KMS-11 (cell line): ENCODE measurements around the gene SREBF1.

Experiments
- H2AFZ ChIP-seq: fragments of 200-600 bp; sonication (generic); 2 replicates; pipeline ENCODE4 v1.6.1; 2016; ENCODE audit warnings: antibody characterized with exemption, mixed run types, low read depth
- H3K27ac ChIP-seq: fragments of 200-600 bp; sonication (generic); 2 replicates; pipeline ENCODE4 v1.6.1; 2016; ENCODE audit warnings: mild to moderate bottlenecking, mixed run types
- H3K27me3 ChIP-seq: fragments of 200-600 bp; sonication (generic); 2 replicates; pipeline ENCODE4 v1.6.1; 2017; ENCODE audit warnings: mild to moderate bottlenecking, low read depth, mixed run types, moderate library complexity; ENCODE audit not compliant: insufficient read depth
- H3K36me3 ChIP-seq: fragments of 200-600 bp; sonication (generic); 2 replicates; pipeline ENCODE4 v1.6.1; 2017; ENCODE audit warnings: mild to moderate bottlenecking, mixed run types; ENCODE audit not compliant: insufficient read depth
- H3K4me1 ChIP-seq: fragments of 200-600 bp; sonication (generic); 2 replicates; pipeline ENCODE4 v1.6.1; 2016; ENCODE audit warnings: mild to moderate bottlenecking, low read depth, mixed run types; ENCODE audit not compliant: poor library complexity, severe bottlenecking
- H3K4me2 ChIP-seq: fragments of 200-600 bp; sonication (generic); 2 replicates; pipeline ENCODE4 v1.7.0; 2016; ENCODE audit warnings: mild to moderate bottlenecking, mixed run types
- H3K4me3 ChIP-seq: fragments of 200-600 bp; sonication (generic); IDR thresholded peaks from 2 replicates; pipeline ENCODE4 v1.6.1; 2017; ENCODE audit warnings: low read depth, low read length, mixed read lengths; ENCODE audit not compliant: insufficient read depth
- H3K79me2 ChIP-seq: fragments of 200-600 bp; sonication (generic); 2 replicates; pipeline ENCODE4 v1.6.1; 2016; ENCODE audit warnings: low read depth, mixed run types; ENCODE audit not compliant: insufficient read depth
- H3K9ac ChIP-seq: fragments of 200-600 bp; sonication (generic); 2 replicates; pipeline ENCODE4 v1.6.1; 2016; ENCODE audit warnings: mild to moderate bottlenecking, mixed run types
- H4K20me1 ChIP-seq: fragments of 200-600 bp; sonication (generic); 2 replicates; pipeline ENCODE4 v1.6.1; 2016; ENCODE audit warnings: mild to moderate bottlenecking, mixed run types; ENCODE audit not compliant: insufficient read depth
- TF ChIP-seq, protein P1 (sequence below): fragments of 200-600 bp; sonication (generic); conservative IDR thresholded peaks from 2 replicates; pipeline ENCODE4 v1.6.1; 2017; ENCODE audit warnings: low read depth, mild to moderate bottlenecking, antibody characterized with exemption, low read length, moderate library complexity, mixed read lengths

The SREBF1 gene

DNA sequence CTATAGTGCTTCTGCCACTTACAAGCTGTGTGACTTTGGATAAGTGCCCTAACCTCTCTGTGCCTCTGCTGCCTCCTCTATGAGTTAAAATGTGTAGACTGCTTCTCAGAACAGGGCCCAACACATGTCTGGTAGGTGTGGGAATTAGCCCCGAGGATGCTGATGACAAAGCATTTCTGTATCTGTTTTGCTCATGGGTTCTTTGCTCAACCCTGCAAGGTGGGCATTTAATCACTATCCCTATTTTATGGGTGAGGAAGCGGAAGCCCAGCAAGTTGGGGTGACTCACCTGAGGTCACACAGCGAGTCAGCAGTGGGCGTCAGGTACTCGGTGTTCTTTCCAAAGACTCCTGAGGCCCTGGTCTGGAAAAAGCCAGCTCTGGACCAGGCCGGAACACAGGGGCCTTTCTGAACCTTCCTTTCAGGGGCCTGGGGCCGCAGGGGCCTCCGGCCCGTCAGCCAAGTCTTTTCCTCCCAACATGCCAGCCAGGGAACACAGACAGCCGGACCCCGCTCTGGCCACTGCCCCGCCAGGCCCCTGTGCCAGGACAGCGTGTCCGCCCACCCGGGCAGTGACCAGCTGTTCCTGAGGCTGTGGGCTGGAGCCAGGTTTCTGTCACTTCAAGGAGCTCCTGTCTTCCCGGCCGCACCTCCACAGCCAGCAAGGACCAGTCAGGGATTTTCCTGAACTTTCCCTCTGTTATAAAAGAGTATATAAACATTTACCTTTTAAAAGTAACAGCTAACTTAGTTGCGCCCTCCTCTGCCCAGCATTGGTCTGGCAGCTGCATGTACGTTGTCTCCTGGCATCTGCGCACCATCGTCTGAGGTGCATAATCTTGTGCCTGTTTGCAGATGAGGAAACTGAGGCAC, 62.5 kb downstream of the SREBF1 start:
- Histone ChIP-seq H3K27ac (no peak overlapping the region), H3K4me2 (no peak overlapping the region), H3K4me3 (no peak overlapping the region), H3K9ac (no peak overlapping the region), H3K27me3 (no peaks in the 10 kb centered on the region), H2AFZ (no peak overlapping the region), H3K36me3 (no peaks in the 10 kb centered on the region), H3K4me1 (no peaks in the 10 kb centered on the region), H3K79me2 (no peaks in the 10 kb centered on the region), H4K20me1 (no peaks in the 10 kb centered on the region)
- TF ChIP-seq, protein P1, sequence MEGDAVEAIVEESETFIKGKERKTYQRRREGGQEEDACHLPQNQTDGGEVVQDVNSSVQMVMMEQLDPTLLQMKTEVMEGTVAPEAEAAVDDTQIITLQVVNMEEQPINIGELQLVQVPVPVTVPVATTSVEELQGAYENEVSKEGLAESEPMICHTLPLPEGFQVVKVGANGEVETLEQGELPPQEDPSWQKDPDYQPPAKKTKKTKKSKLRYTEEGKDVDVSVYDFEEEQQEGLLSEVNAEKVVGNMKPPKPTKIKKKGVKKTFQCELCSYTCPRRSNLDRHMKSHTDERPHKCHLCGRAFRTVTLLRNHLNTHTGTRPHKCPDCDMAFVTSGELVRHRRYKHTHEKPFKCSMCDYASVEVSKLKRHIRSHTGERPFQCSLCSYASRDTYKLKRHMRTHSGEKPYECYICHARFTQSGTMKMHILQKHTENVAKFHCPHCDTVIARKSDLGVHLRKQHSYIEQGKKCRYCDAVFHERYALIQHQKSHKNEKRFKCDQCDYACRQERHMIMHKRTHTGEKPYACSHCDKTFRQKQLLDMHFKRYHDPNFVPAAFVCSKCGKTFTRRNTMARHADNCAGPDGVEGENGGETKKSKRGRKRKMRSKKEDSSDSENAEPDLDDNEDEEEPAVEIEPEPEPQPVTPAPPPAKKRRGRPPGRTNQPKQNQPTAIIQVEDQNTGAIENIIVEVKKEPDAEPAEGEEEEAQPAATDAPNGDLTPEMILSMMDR, result no peak

DNA sequence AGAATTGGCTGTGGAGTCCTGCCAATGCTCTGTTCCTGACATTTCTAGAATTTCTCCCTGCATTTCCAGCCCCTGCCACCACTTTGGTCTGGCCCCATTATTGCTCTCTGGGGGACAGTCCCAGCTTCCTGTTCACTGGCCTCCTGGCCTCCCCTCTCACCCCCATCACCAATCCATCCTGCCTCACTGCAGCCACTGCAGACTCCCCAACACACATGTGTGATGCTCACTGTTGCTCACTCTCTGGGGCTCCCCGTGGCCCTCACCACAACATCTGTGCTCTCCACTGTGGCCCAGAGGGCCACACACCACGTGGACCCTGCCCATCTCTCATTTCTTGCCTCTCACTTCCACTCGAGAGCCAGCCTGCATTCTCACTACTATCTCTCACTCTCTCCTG, 64.6 kb downstream of the SREBF1 start:
- Histone ChIP-seq H2AFZ (no peak overlapping the region), H3K27me3 (no peaks in the 10 kb centered on the region), H3K4me1 (no peaks in the 10 kb centered on the region), H3K4me3 (no peak overlapping the region), H4K20me1 (no peaks in the 10 kb centered on the region), H3K4me2 (no peak overlapping the region), H3K9ac (no peak overlapping the region), H3K36me3 (no peaks in the 10 kb centered on the region), H3K79me2 (no peaks in the 10 kb centered on the region), H3K27ac (no peak overlapping the region)
- TF ChIP-seq, protein P1, result no peak

GRCh38 chr17:17771498-17772201, 65.1 kb downstream of the SREBF1 start:
- no peaks in the 10 kb centered on the region for H3K4me1 ChIP-seq
- no peaks in the 10 kb centered on the region for H4K20me1 ChIP-seq
- TF ChIP-seq, protein P1, result no peak
- no peaks in the 10 kb centered on the region for H3K27me3 ChIP-seq
- H3K4me2 ChIP-seq, result no peak overlapping the region
- no peaks in the 10 kb centered on the region for H3K79me2 ChIP-seq
- H3K9ac ChIP-seq, result no peak overlapping the region
- H2AFZ ChIP-seq, result no peak overlapping the region
- no peaks in the 10 kb centered on the region for H3K36me3 ChIP-seq
- no peak overlapping the region for H3K4me3 ChIP-seq
- no peak overlapping the region for H3K27ac ChIP-seq

DNA sequence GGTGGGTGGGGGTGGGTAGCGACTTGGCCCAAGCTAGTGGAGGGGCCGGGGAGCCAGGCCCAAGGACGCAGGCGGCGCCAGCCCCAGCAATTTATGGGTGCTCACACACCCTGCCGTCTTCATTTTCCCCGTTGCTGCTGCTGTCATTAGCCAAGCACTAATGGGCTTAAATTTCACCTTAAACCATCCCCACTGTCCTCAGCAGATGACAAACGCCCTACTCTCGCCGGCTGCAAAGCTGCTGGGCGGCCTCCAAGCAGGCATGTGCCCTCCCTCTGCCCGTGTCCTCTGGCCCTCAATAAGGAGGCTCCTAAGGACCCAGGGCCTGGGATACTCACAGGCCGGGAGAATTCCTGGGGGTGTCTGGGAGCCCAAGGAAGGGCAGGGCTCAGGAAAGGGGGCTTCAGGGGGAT, 66.1 kb downstream of the SREBF1 start:
- Histone ChIP-seq H3K36me3 (no peaks in the 10 kb centered on the region), H3K4me3 (no peak overlapping the region), H3K79me2 (no peaks in the 10 kb centered on the region), H3K4me2 (no peak overlapping the region), H2AFZ (no peak overlapping the region), H3K9ac (no peak overlapping the region), H4K20me1 (no peaks in the 10 kb centered on the region), H3K4me1 (no peaks in the 10 kb centered on the region), H3K27ac (no peak overlapping the region), H3K27me3 (no peaks in the 10 kb centered on the region)
- TF ChIP-seq, protein P1, result no peak
